Endothelial cell of umbilical vein (primary cell): Measurements from ENCODE around the gene ELANE.

ENCODE experiments used
- EZH2 ChIP-seq: IDR thresholded peaks from 2 replicates; pipeline ENCODE4 v1.6.1; 2012; ENCODE audit warnings: borderline replicate concordance, low read depth, mild to moderate bottlenecking, moderate library complexity, low read length, inconsistent platforms; ENCODE audit not compliant: severe bottlenecking
- POLR2AphosphoS5 ChIP-seq: IDR thresholded peaks from 2 replicates; pipeline ENCODE4 v1.6.1; 2012; ENCODE audit warnings: low read depth, mild to moderate bottlenecking, control low read depth, low read length, moderate library complexity; ENCODE audit not compliant: insufficient read depth
- TF ChIP-seq, protein P1 (sequence below), 2 donors: IDR thresholded peaks; 1 replicate in 1 of 2; 2 replicates in 1 of 2; pipeline ENCODE4 v1.5.1; 2011; ENCODE audit warnings: low read length in 2 of 2, mild to moderate bottlenecking in 2 of 2, moderate library complexity in 2 of 2, control low read depth in 1 of 2, inconsistent platforms in 1 of 2, low read depth in 1 of 2; ENCODE audit not compliant: insufficient read depth in 1 of 2; ENCODE audit errors: extremely low read depth in 1 of 2

DNA sequence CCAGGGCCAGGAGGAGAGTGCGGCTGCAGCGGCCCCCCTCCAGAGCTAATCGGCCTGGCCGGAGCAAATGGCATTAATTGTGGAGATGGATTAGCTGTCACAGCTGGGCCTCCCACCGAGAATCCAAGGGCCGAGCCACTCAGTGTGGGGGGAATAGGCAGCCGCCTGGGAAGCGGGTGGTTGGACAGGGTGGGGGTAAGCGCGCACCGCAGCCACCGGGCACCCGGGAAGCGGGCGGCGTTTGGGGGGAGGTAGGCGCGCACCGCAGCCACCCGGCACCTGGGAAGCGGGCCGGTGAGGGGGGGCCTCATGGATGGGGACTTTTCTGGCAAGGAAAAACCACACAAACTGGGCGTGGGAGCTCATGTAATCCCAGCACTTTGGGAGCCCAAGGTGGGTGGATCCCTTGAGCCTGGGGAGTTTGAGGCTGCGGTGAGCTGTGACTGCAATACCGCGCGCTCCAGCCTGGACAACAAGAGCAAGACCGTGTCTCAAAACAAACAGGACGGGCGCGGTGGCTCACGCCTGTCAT, 51.2 kb downstream of the ELANE start:
- TF ChIP-seq, protein P1, sequence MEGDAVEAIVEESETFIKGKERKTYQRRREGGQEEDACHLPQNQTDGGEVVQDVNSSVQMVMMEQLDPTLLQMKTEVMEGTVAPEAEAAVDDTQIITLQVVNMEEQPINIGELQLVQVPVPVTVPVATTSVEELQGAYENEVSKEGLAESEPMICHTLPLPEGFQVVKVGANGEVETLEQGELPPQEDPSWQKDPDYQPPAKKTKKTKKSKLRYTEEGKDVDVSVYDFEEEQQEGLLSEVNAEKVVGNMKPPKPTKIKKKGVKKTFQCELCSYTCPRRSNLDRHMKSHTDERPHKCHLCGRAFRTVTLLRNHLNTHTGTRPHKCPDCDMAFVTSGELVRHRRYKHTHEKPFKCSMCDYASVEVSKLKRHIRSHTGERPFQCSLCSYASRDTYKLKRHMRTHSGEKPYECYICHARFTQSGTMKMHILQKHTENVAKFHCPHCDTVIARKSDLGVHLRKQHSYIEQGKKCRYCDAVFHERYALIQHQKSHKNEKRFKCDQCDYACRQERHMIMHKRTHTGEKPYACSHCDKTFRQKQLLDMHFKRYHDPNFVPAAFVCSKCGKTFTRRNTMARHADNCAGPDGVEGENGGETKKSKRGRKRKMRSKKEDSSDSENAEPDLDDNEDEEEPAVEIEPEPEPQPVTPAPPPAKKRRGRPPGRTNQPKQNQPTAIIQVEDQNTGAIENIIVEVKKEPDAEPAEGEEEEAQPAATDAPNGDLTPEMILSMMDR (IDR thresholded peaks at IDR 0.05; ENCODE audit: extremely low read depth in 1 of 2, insufficient read depth in 1 of 2, low read depth in 1 of 2, low read length in 2 of 2), result no peak
- TF ChIP-seq POLR2AphosphoS5 (no peak), EZH2 (no peak)
